ENCODE data around the gene KRT6B.
"Not testable (repeated sequence)": the region's sequence is repeated elsewhere in the genome, so short reads cannot be mapped to it uniquely, and the experiment has no call there.

Gene KRT6B

DNA sequence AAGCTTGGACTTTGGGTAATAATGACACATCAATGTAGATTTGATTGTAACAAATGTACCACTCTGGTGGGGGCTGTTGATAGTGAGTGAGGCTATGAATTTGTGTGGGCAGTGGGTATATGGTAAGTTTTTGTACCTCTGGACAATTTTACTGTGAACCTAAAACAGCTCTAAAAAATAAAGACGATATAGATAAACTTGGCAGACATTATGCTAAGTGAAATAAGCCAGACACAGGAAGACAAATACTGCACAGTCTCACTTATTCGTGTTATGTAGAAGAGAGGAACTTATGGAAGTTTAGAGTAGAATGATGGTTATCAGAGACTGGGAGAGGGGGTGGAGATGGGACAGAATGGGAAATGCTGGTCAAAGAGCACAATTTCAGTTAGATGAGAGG is 13.0 kb upstream of the KRT6B start:
- no peak for DNase-seq (ENCODE audit: low read depth)
- TF ChIP-seq, protein P1, sequence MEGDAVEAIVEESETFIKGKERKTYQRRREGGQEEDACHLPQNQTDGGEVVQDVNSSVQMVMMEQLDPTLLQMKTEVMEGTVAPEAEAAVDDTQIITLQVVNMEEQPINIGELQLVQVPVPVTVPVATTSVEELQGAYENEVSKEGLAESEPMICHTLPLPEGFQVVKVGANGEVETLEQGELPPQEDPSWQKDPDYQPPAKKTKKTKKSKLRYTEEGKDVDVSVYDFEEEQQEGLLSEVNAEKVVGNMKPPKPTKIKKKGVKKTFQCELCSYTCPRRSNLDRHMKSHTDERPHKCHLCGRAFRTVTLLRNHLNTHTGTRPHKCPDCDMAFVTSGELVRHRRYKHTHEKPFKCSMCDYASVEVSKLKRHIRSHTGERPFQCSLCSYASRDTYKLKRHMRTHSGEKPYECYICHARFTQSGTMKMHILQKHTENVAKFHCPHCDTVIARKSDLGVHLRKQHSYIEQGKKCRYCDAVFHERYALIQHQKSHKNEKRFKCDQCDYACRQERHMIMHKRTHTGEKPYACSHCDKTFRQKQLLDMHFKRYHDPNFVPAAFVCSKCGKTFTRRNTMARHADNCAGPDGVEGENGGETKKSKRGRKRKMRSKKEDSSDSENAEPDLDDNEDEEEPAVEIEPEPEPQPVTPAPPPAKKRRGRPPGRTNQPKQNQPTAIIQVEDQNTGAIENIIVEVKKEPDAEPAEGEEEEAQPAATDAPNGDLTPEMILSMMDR (conservative IDR thresholded peaks at IDR 0.05; ENCODE audit: low read depth, low read length), result no peak
- H3K4me3 ChIP-seq (ENCODE audit: low read depth, low read length), result no peak overlapping the region

DNA sequence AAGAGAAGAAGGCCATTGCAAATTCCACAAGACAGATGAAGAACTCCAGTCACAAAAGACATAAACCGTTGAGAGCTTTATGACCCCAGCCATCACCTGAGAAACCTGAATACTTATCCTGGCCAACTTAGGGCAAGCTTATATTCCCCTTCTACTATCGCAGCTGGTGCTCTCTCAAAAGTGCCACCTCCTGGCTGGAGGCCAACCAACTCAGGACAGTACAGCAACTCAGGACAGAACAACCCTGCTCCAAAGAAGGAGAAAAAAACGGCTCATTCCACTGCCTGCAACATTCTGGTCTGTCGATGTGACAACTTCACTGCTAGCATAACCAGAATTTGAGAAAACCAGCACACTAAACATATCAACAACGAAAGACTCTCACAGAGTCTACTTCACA is 9.7 kb upstream of the KRT6B start:
- no peak for DNase-seq (ENCODE audit: low read depth)
- TF ChIP-seq, protein P1 (conservative IDR thresholded peaks at IDR 0.05; ENCODE audit: low read depth, low read length), result no peak
- H3K4me3 ChIP-seq (ENCODE audit: low read depth, low read length), result no peak overlapping the region

DNA sequence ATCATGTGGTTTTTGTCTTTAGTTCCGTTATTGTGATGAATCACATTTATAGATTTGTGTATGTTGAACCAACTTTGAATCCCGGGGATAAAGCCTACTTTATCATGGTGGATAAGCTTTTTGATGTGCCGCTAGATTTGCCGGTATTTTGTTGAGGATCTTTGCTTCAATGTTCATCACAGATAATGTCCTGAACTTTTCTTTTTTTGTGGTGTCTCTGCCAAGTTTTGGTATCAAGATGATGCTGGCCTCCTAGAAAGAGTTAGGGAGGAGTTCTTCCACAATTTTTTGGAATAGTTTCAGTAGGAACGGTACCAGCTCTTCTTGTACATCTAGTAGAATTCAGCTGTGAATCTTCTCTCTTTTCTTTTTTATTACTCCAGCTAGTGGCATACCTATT is 6.9 kb upstream of the KRT6B start:
- DNase-seq (ENCODE audit: low read depth), result no peak
- H3K4me3 ChIP-seq (ENCODE audit: low read depth, low read length), result no peak overlapping the region
- TF ChIP-seq, protein P1 (conservative IDR thresholded peaks at IDR 0.05; ENCODE audit: low read depth, low read length), result no peak

DNA sequence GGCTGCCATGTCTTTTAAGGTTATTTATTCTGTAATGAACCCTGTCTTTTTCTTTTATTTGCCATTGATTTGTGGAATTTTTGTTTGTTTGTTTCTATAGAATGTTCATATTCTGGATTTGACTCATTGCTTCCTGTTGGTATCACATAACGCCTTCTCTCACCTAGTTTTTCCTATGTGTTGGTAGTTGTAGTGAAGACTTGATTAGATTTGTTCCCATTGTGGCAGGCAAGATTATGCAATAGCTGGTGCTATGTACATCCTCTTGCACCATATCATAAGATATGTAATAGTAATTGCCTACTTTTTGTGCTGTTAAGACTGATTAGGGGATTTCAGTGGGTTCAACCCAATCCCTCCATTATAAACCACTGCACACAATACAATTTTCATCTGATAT is 3.9 kb upstream of the KRT6B start:
- TF ChIP-seq, protein P1 (conservative IDR thresholded peaks at IDR 0.05; ENCODE audit: low read depth, low read length), result no peak
- H3K4me3 ChIP-seq (ENCODE audit: low read depth, low read length), result no peak overlapping the region
- peak; percentile 58 for DNase-seq (ENCODE audit: low read depth)

GRCh38 chr12:52454411-52455201 is 2.7 kb upstream of the KRT6B start:
- no peak for DNase-seq (ENCODE audit: low read depth)
- TF ChIP-seq, protein P1 (conservative IDR thresholded peaks at IDR 0.05; ENCODE audit: low read depth, low read length), result no peak
- H3K4me3 ChIP-seq (ENCODE audit: low read depth, low read length), result no peak overlapping the region

- TF ChIP-seq, protein P1 (conservative IDR thresholded peaks at IDR 0.05; ENCODE audit: low read depth, low read length), result no peak
- no peak for DNase-seq (ENCODE audit: low read depth)
- no peak overlapping the region for H3K4me3 ChIP-seq (ENCODE audit: low read depth, low read length)
Observed at GRCh38 chr12:52448228-52448627, 3.7 kb downstream of the KRT6B start.

- not testable (repeated sequence) for H3K4me3 ChIP-seq (ENCODE audit: low read depth, low read length); DNase-seq (ENCODE audit: low read depth)
Observed at GRCh38 chr12:52447196-52447595, 4.8 kb downstream of the KRT6B start.
